Fibroblast of upper back skin (primary cell): ENCODE results near the gene HNRNPC.
"Not testable (repeated sequence)": the region's sequence is repeated elsewhere in the genome, so short reads cannot be mapped to it uniquely, and the experiment has no call there.

Experiments
- DNase-seq: peaks from one replicate; pipeline ENCODE4 v3.0.0-alpha.2; 2013

HNRNPC gene

GRCh38 chr14:21269252-21270046, at the start of gene HNRNPC:
TSS of gene HNRNPC (minus strand) at chr14:21269442. CDS start at chr14:21234193, 35,249 bp downstream.
- peak; percentile 100 for DNase-seq

GRCh38 chr14:21317398-21317797, 48.2 kb upstream of the HNRNPC start:
- DNase-seq, result no peak

- no peak for DNase-seq
These were observed 44.3 kb upstream of the HNRNPC start for GRCh38 chr14:21313512-21313911.

GRCh38 chr14:21311614-21312013, 42.4 kb upstream of the HNRNPC start:
- no peak for DNase-seq

GRCh38 chr14:21309956-21310355, 40.7 kb upstream of the HNRNPC start:
- no peak for DNase-seq

- DNase-seq, result no peak
These were observed 40.0 kb upstream of the HNRNPC start for GRCh38 chr14:21309238-21309636.

GRCh38 chr14:21308479-21309237, 39.4 kb upstream of the HNRNPC start:
- peak; percentile 37 for DNase-seq

GRCh38 chr14:21308132-21308478, 38.9 kb upstream of the HNRNPC start:
- DNase-seq, result no peak

- DNase-seq, result no peak
These were observed 38.4 kb upstream of the HNRNPC start for GRCh38 chr14:21307637-21308036.

GRCh38 chr14:21302836-21303140, 33.5 kb upstream of the HNRNPC start:
- DNase-seq, result not testable (repeated sequence)

- no peak for DNase-seq
These were observed 33.0 kb upstream of the HNRNPC start for GRCh38 chr14:21302013-21302835.

- DNase-seq, result no peak
These were observed 31.6 kb upstream of the HNRNPC start for GRCh38 chr14:21300892-21301291.

- DNase-seq, result no peak
These were observed 30.4 kb upstream of the HNRNPC start for GRCh38 chr14:21299562-21300130.

- no peak for DNase-seq
These were observed 29.1 kb upstream of the HNRNPC start for GRCh38 chr14:21298358-21298757.

GRCh38 chr14:21294026-21294425, 24.8 kb upstream of the HNRNPC start:
- not testable (repeated sequence) for DNase-seq

- DNase-seq, result no peak
These were observed 17.9 kb upstream of the HNRNPC start for GRCh38 chr14:21287168-21287567.

GRCh38 chr14:21286516-21286915, 17.3 kb upstream of the HNRNPC start:
- DNase-seq, result not testable (repeated sequence)

GRCh38 chr14:21281917-21282316, 12.7 kb upstream of the HNRNPC start:
- DNase-seq, result not testable (repeated sequence)

GRCh38 chr14:21279783-21280182, 10.5 kb upstream of the HNRNPC start, which contains the start of gene RPGRIP1:
TSS of gene RPGRIP1 (plus strand) at chr14:21280083. CDS start at chr14:21287977, 7,894 bp downstream.
- no peak for DNase-seq

- no peak for DNase-seq
These were observed 9.4 kb upstream of the HNRNPC start for GRCh38 chr14:21278632-21279031.

GRCh38 chr14:21275261-21275858, 6.1 kb upstream of the HNRNPC start:
- DNase-seq, result no peak

GRCh38 chr14:21272661-21273060, 3.4 kb upstream of the HNRNPC start:
- DNase-seq, result not testable (repeated sequence)
